IMR-90 (cell line): ENCODE data around the gene EBF3. TPM values are rescaled to one million over a fixed set of nuclear protein-coding genes. Genes with fewer than 3 reads are reported as not detected.
A peak's percentile ranks its signal among the peaks of the same experiment; 100 is the strongest.

Experiments used
- ATAC-seq: fragments of 200-7000 bp; cut with Tn5 transposase; 2 replicates; pipeline ENCODE4 v1.9.1; 2020; ENCODE audit warnings: low read depth, mild to moderate bottlenecking, moderate library complexity
- BruUV-seq: library from RNA; stranded (reverse); fragments of 400-500 nt; replicated peaks from 2 replicates; lab custom pipeline; 2021; lab: Mats Ljungman, UMichigan
- CTCF ChIA-PET: fragments of 300-600 bp; formaldehyde crosslinking; extraction: SDS; loops from one replicate; lab custom pipeline; 2021; ENCODE audit warnings: antibody characterized with exemption; lab: Yijun Ruan, JAX
- POLR2A ChIA-PET: fragments of 300-600 bp; sonication (Branson Sonifier 250); formaldehyde crosslinking; loops from one replicate; lab custom pipeline; 2022; ENCODE audit warnings: antibody characterized with exemption; ENCODE audit not compliant: unreplicated experiment; lab: Charles Lee
- DNase-seq: peaks from one replicate; pipeline ENCODE4 v3.0.0; 2013
- H2AFZ ChIP-seq: replicated peaks from 2 replicates; pipeline ENCODE3; 2013; ENCODE audit warnings: low read length, mild to moderate bottlenecking; ENCODE audit not compliant: poor library complexity
- H2AK5ac ChIP-seq: 2 replicates; pipeline ENCODE4 v1.6.1; 2013; ENCODE audit warnings: low read depth, low read length, inconsistent platforms
- H2AK9ac ChIP-seq: replicated peaks from 2 replicates; pipeline ENCODE3; 2013; ENCODE audit warnings: mild to moderate bottlenecking, low read depth, low read length, moderate library complexity; ENCODE audit not compliant: poor library complexity
- H2BK120ac ChIP-seq: 2 replicates; pipeline ENCODE4 v1.6.1; 2013; ENCODE audit warnings: low read depth, low read length, inconsistent platforms
- H2BK15ac ChIP-seq: 3 replicates; pipeline ENCODE4 v1.6.1; 2013; ENCODE audit warnings: low read depth, low read length, inconsistent platforms
- H2BK20ac ChIP-seq: 2 replicates; pipeline ENCODE4 v1.6.1; 2013; ENCODE audit warnings: low read depth, mild to moderate bottlenecking, inconsistent platforms, low read length, moderate library complexity
- H2BK5ac ChIP-seq: 2 replicates; pipeline ENCODE4 v1.6.1; 2013; ENCODE audit warnings: mild to moderate bottlenecking, low read depth, low read length, inconsistent platforms; ENCODE audit not compliant: poor library complexity, severe bottlenecking
- H3K14ac ChIP-seq: replicated peaks from 2 replicates; pipeline ENCODE4 v1.6.1; 2013; ENCODE audit warnings: low read depth, low read length, inconsistent platforms
- H3K18ac ChIP-seq: 2 replicates; pipeline ENCODE4 v1.6.1; 2013; ENCODE audit warnings: low read depth, low read length, control low read depth
- H3K23ac ChIP-seq: 2 replicates; pipeline ENCODE4 v1.6.1; 2013; ENCODE audit warnings: low read depth, low read length, inconsistent platforms
- H3K27ac ChIP-seq: 2 replicates; pipeline ENCODE4 v1.5.1; 2013; ENCODE audit warnings: mild to moderate bottlenecking, control low read depth, low read length; ENCODE audit not compliant: insufficient read depth
- H3K27me3 ChIP-seq: 2 replicates; pipeline ENCODE4 v1.6.1; 2013; ENCODE audit warnings: low read length; ENCODE audit not compliant: control insufficient read depth, insufficient read depth
- H3K36me3 ChIP-seq: 2 replicates; pipeline ENCODE4 v1.6.1; 2013; ENCODE audit warnings: low read length, mixed read lengths; ENCODE audit not compliant: control insufficient read depth, insufficient read depth
- H3K4ac ChIP-seq: 2 replicates; pipeline ENCODE4 v1.6.1; 2013; ENCODE audit warnings: low read depth, low read length, inconsistent platforms
- H3K4me1 ChIP-seq: 2 replicates; pipeline ENCODE4 v1.6.1; 2013; ENCODE audit warnings: low read length, mixed read lengths; ENCODE audit not compliant: control insufficient read depth, insufficient read depth
- H3K4me2 ChIP-seq: 2 replicates; pipeline ENCODE4 v1.6.1; 2013; ENCODE audit warnings: low read depth, mild to moderate bottlenecking, control low read depth, low read length, moderate library complexity
- H3K4me3 ChIP-seq: 2 replicates; pipeline ENCODE4 v1.5.1; 2013; ENCODE audit warnings: low read depth, mild to moderate bottlenecking, control low read depth, low read length, moderate library complexity; ENCODE audit not compliant: insufficient read depth
- H3K56ac ChIP-seq: 2 replicates; pipeline ENCODE4 v1.6.1; 2013; ENCODE audit warnings: low read length, inconsistent platforms; ENCODE audit not compliant: insufficient read depth; ENCODE audit errors: extremely low read depth
- H3K79me1 ChIP-seq, 2 experiments: 2 replicates each; pipeline ENCODE4 v1.6.1; 2013; ENCODE audit warnings: low read length in 2 of 2, inconsistent platforms in 1 of 2, low read depth in 1 of 2
- H3K9ac ChIP-seq: 2 replicates; pipeline ENCODE4 v1.6.1; 2013; ENCODE audit warnings: low read depth, low read length, control low read depth
- H3K9me1 ChIP-seq: 2 replicates; pipeline ENCODE4 v1.6.1; 2013; ENCODE audit warnings: low read length, inconsistent platforms; ENCODE audit not compliant: insufficient read depth
- H3K9me3 ChIP-seq: 2 replicates; pipeline ENCODE4 v1.6.1; 2013; ENCODE audit warnings: low read length; ENCODE audit not compliant: control insufficient read depth, insufficient read depth
- H4K20me1 ChIP-seq: 2 replicates; pipeline ENCODE4 v1.6.1; 2013; ENCODE audit warnings: low read length, inconsistent platforms; ENCODE audit not compliant: insufficient read depth
- H4K5ac ChIP-seq: 2 replicates; pipeline ENCODE4 v1.6.1; 2013; ENCODE audit warnings: mild to moderate bottlenecking, low read depth, low read length, control low read depth
- H4K8ac ChIP-seq, 2 experiments: 2 replicates each; pipeline ENCODE4 v1.6.1; 2013; ENCODE audit warnings: low read depth in 2 of 2, low read length in 2 of 2, control low read depth in 1 of 2, inconsistent platforms in 1 of 2
- H4K91ac ChIP-seq: 2 replicates; pipeline ENCODE4 v1.6.1; 2013; ENCODE audit warnings: low read depth, low read length, inconsistent platforms; ENCODE audit not compliant: insufficient read depth
- CTCF ChIP-seq: conservative IDR thresholded peaks from 2 replicates; pipeline ENCODE4 v1.5.1; 2012; ENCODE audit warnings: mild to moderate bottlenecking, low read depth, low read length, improper control_type of control experiment
- ELK1 ChIP-seq: fragments of 150-350 bp; IDR thresholded peaks from 2 replicates; pipeline ENCODE4 v1.6.1; 2016; ENCODE audit warnings: low read depth, mild to moderate bottlenecking, low read length, moderate library complexity, borderline replicate concordance
- FOS ChIP-seq: fragments of 150-350 bp; IDR thresholded peaks from 2 replicates; pipeline ENCODE4 v1.6.1; 2016; ENCODE audit warnings: low read depth, low read length
- MAFK ChIP-seq: IDR thresholded peaks from 2 replicates; pipeline ENCODE4 v1.6.1; 2012; ENCODE audit warnings: low read depth, low read length, improper control_type of control experiment
- MAZ ChIP-seq: IDR thresholded peaks from 2 replicates; pipeline ENCODE4 v1.6.1; 2012; ENCODE audit warnings: low read depth, mild to moderate bottlenecking, low read length, improper control_type of control experiment, moderate library complexity, borderline replicate concordance
- MXI1 ChIP-seq: IDR thresholded peaks from 2 replicates; pipeline ENCODE4 v1.6.1; 2012; ENCODE audit warnings: low read depth, mild to moderate bottlenecking, low read length, moderate library complexity, borderline replicate concordance
- USF2 ChIP-seq: fragments of 150-350 bp; IDR thresholded peaks from 2 replicates; pipeline ENCODE4 v1.6.1; 2017; ENCODE audit warnings: mild to moderate bottlenecking, antibody characterized with exemption, low read length, low read depth
- WGBS, 2 experiments: methylation state at CpG; one replicate each; pipeline versions ENCODE4 v1.1.5 to v1.1.7; 2013; ENCODE audit warnings: missing lambda C conversion rate in 2 of 2; ENCODE audit not compliant: insufficient read length in 1 of 2; ENCODE audit errors: extremely low coverage in 2 of 2; 5-methylcytosine and 5-hydroxymethylcytosine counted together
- dilution Hi-C: fragments of 300-500 bp; cut with HindIII; formaldehyde crosslinking; loops from one replicate; pipeline ENCODE4 v1.14.3; 2018; ENCODE audit warnings: low sequenced_read_pairs; ENCODE audit not compliant: unreplicated experiment
- in situ Hi-C: fragments of 300-500 bp; cut with MboI; formaldehyde crosslinking; loops from 3 replicates; pipeline ENCODE4 v1.14.3; 2019; ENCODE audit warnings: low sequenced_read_pairs, inconsistent platforms, mixed read lengths
- intact Hi-C: fragments of 100-400 bp; cut with micrococcal nuclease; formaldehyde crosslinking; loops from 2 replicates; pipeline ENCODE4 v1.10.0; 2022
- polyA plus RNA-seq, 3 experiments: library from polyadenylated mRNA; depleted of rRNA; stranded (reverse); fragments of >200 nt; gene quantifications; 2 replicates each; pipeline ENCODE4 v1.2.3, GENCODE V29; 2012; ENCODE audit warnings: low replicate concordance in 1 of 3
- total RNA-seq: library from RNA; depleted of rRNA; stranded (reverse); fragments of >200 nt; gene quantifications from 2 replicates; pipeline ENCODE4 v1.2.3, GENCODE V29; 2012

The EBF3 gene
- total and polyA plus RNA-seq, 2 of the 4 experiments (the other 2 are of a cell fraction), result 0.36 to 0.70 TPM

- Histone ChIP-seq H2BK5ac (no peak overlapping the region), H3K9me1 (no peaks in the 10 kb centered on the region), H4K91ac (no peak overlapping the region), H3K9ac (no peak overlapping the region), H3K4me2 (no peak overlapping the region), H2BK20ac (no peak overlapping the region), H3K4me3 (no peak overlapping the region), H3K79me1 (no peaks in the 10 kb centered on the region), H3K14ac (no peak overlapping the region), H2AFZ (no peak overlapping the region), H3K9me3 (peaks cover 23% of the 10 kb centered on the region), H3K4ac (no peak overlapping the region), H2BK120ac (no peak overlapping the region), H3K27ac (no peak overlapping the region), H3K18ac (no peak overlapping the region), H4K8ac (no peak overlapping the region), H3K56ac (no peak overlapping the region), H2AK5ac (no peak overlapping the region), H4K20me1 (no peaks in the 10 kb centered on the region), H4K5ac (no peak overlapping the region), H3K4me1 (no peaks in the 10 kb centered on the region), H3K23ac (no peak overlapping the region), H3K36me3 (peaks cover 3% of the 10 kb centered on the region; the same call in 1 of the 2 replicates), H3K27me3 (no peaks in the 10 kb centered on the region), H2AK9ac (peak overlapping the region; percentile 9), H2BK15ac (no peak overlapping the region)
- BruUV-seq, result no TSS peak
- in situ Hi-C loops (no loop called here), dilution Hi-C loops (no loop called here), intact Hi-C loops (no loop called here)
- DNase-seq (no peak), ATAC-seq (no peak)
- no CpG with 5 or more reads among the region's 31 CpGs for WGBS, 2 experiments
- POLR2A ChIA-PET, result no interaction called here
- CTCF ChIA-PET, result interaction anchor here (1.5 kb wide), 1 partner anchor 272 kb away, joined by 4 read pairs; no protein-coding TSS in a partner anchor
- TF ChIP-seq MAFK, result no peak
- TF ChIP-seq MAZ, result no peak
- TF ChIP-seq CTCF, result no peak
- TF ChIP-seq MXI1, result no peak
- TF ChIP-seq ELK1, result no peak
- no peak for TF ChIP-seq FOS
- no peak for TF ChIP-seq USF2
Measured at GRCh38 chr10:129854796-129855705, 109.0 kb downstream of the EBF3 start.
